Measurements from ENCODE around the gene MRPL23.
"Not testable (repeated sequence)": the region's sequence is repeated elsewhere in the genome, so short reads cannot be mapped to it uniquely, and the experiment has no call there.

MRPL23 gene

DNA sequence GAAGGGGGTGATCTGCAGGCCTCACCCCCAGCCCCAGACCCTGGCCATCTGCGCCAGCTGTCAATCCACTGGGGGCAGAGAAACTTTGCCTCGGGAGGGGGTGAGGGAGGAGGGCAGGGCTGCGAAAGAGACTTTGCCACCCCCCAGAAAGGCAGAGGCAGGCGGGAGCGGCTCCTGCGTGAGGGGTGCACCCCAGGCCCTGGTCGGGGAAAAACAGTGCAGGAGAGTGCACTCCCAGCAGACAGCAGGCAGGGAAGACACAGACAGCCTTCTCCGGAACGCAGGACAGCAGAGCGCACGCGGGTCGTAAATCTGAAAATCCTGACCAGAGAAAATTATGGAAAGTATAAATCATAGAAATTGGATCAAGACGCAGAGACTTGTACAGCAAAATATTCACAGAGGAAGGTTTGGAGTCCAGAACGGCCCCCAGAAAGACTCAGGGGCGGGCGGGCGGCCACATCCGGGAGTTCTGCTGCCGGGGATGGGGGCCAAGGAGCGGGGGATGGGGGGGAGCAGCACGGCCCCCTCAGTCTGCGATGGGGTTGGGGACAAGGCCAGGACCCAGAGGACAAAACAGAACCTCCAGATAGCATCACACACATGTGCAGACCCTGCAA is 8.0 kb upstream of the MRPL23 start:
- Histone ChIP-seq H3K27me3 (no peaks in the 10 kb centered on the region), H3K27ac (no peak overlapping the region), H4K20me1 (no peaks in the 10 kb centered on the region), H3K4me3 (no peak overlapping the region), H3K4me2 (0 out of 2 replicates have a peak overlapping the region, but pooled peaks have one; percentile 2), H3K9me3 (no peaks in the 10 kb centered on the region), H3K36me3 (no peaks in the 10 kb centered on the region), H3K9ac (no peak overlapping the region), H3K4me1 (peaks cover 51% of the 10 kb centered on the region)
- TF ChIP-seq Cebpa-rat (IDR thresholded peaks at IDR 0.05): no peak

DNA sequence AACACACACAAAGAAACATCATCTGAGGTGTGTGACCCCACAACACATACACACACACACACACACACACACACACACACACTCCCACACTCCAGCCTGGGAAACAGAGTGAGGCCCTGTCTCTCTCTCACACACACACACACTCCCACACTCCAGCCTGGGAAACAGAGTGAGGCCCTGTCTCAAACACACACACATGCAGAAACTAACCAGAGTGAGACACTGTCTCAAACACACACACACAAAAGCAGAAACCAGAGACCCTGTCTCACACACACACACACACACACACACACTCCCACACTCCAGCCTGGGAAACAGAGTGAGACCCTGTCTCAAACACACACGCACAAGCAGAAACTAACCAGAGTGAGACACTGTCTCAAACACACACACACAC is 7.3 kb upstream of the MRPL23 start:
- not testable (repeated sequence) for H4K20me1 ChIP-seq, H3K4me3 ChIP-seq, H3K9me3 ChIP-seq, H3K27ac ChIP-seq, H3K9ac ChIP-seq, H3K27me3 ChIP-seq, H3K4me2 ChIP-seq, H3K36me3 ChIP-seq
- H3K4me1 ChIP-seq: peaks cover 47% of the 10 kb centered on the region

DNA sequence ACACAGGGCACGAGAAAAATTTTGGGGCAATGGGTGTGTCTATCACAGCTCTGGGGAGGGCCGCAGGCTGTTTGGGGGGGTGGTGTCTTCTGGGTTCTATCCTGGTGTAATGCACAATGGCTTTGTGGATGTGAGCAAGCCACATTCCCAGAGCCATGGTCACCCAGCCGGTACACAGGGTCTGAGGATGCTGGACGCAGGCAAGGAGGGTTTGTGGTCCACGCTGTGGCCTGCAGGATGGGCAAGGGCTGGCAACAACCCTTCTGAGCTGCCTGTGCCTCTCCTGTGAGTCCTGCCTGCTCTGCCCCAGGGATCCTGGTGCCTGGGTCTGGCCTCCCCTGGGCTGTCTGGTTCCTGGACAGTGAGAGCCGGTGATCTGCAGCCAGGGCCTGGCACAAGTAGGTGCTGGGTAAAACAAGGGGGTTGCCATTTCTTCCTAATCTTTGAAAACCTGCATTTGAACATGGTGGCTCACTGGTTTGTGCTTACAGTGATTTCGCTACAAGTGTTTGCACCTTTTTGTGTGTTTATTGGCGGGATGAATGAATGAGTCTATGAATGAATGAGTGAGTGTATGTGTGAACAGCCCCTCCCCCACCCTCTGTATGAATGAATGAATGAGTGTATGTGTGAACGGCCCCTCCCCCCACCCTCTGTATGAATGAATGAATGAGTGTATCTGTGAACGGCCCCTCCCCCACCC is 4.4 kb upstream of the MRPL23 start:
- H3K4me1 ChIP-seq: peaks cover 32% of the 10 kb centered on the region
- H4K20me1 ChIP-seq: no peaks in the 10 kb centered on the region
- no peak for TF ChIP-seq Cebpa-rat (IDR thresholded peaks at IDR 0.05)
- H3K4me3 ChIP-seq: no peak overlapping the region
- no peaks in the 10 kb centered on the region for H3K36me3 ChIP-seq
- no peaks in the 10 kb centered on the region for H3K9me3 ChIP-seq
- peak overlapping the region; percentile 34 for H3K4me2 ChIP-seq
- no peak overlapping the region for H3K9ac ChIP-seq
- H3K27ac ChIP-seq: no peak overlapping the region
- H3K27me3 ChIP-seq: no peaks in the 10 kb centered on the region

DNA sequence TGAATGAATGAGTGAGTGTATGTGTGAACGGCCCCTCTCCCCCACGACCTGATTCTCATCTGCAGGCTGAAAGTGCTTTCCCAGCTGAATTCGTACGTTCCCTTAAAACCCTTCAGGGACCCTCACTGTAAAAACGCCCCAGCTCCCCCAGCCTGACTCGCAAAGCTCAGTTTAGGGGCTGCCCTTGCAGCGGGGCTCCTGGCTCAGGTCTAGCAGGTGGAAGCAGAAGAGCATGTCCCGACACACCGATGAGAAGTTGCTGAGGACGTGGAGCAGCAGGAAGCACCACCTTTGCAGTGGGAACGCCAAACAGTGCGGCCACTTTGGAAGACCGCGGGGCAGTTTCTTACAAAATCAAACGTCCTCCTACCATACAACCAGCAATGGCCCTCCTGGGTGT is 3.6 kb upstream of the MRPL23 start:
- Histone ChIP-seq H3K36me3 (no peaks in the 10 kb centered on the region), H3K9me3 (no peaks in the 10 kb centered on the region), H3K4me3 (no peak overlapping the region), H3K27me3 (no peaks in the 10 kb centered on the region), H3K4me2 (peak overlapping the region; percentile 35), H3K27ac (no peak overlapping the region), H3K9ac (no peak overlapping the region), H4K20me1 (no peaks in the 10 kb centered on the region), H3K4me1 (peaks cover 25% of the 10 kb centered on the region)
- no peak for TF ChIP-seq Cebpa-rat (IDR thresholded peaks at IDR 0.05)

DNA sequence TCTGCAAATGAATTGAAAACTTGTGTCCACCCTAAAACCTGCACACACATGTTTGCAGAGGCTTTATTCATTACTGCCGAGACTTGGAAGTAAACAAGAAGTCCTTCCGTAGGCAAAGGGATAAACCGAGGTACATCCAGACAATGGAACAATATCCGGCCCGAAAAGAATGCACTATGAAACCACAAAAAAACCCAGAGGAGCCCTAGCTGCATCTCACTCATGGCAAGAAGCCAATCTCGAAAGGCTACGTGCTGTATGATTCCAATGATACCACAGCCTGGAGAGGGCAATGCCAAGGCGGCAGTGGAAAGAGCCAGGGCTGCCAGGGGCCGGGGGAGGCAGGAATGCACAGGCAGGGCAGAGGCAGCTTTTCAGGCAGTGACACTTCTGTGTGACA is 3.2 kb upstream of the MRPL23 start:
- Histone ChIP-seq H3K4me3 (no peak overlapping the region), H3K4me1 (peaks cover 21% of the 10 kb centered on the region), H3K27ac (no peak overlapping the region), H3K9ac (no peak overlapping the region), H3K36me3 (no peaks in the 10 kb centered on the region), H3K4me2 (peak overlapping the region; percentile 35), H3K27me3 (no peaks in the 10 kb centered on the region), H4K20me1 (no peaks in the 10 kb centered on the region), H3K9me3 (no peaks in the 10 kb centered on the region)
- TF ChIP-seq Cebpa-rat (IDR thresholded peaks at IDR 0.05): no peak

DNA sequence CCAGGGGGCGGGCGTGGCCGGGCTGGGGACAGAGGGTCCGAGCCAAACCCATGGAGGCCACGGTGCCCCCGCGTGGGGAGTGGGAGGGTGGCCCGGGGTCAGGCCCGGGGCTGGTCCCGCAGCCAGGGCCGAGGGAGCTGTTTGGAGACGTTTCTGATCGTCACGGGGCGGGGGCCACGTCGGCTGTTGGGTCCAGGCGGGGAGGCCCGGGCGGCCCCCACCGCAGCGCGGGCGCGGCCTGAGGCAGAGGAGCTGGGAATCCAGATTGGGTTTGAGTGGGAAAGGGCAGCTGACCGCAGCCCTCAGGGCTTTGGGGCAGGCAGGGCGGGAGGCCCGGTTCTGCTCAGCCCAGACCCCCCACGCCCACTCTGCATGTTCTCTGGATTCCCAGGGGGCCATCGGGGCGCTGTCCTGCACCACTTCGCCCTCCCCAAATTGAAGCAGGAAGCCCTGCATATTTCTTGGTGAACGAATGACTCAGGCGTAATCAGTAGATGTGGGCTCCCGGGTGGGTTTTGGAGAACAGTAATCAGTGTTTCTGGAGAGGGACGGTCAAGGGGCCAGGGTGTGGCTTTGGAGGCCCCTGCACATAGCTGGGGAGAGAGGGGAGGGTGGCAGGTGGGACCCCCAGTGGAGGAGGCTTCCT is 583 bp downstream of the MRPL23 start:
- no peak overlapping the region for H3K4me3 ChIP-seq
- no peak for TF ChIP-seq Cebpa-rat (IDR thresholded peaks at IDR 0.05)

DNA sequence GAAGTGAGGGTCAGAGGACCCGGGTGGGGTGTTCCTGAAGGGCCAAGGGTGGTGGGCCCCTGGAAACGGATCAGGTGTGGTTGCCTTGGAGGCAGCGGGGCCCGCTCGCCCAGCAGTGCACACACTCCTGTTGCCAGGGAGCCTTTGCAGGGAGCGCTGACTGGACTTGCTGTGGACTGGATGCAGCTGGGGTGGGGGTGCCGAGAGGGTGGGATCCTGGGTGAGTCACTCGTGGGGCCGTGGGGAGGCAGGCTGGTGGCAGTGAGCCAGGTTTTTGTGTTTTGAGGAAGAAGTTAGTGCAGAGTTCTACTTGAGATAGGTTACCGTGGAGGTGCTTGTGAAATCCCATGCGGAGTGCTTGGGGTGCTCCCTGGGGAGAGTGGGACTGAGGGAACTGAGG is 1.3 kb downstream of the MRPL23 start:
- Histone ChIP-seq H3K4me2 (no peak overlapping the region), H4K20me1 (no peaks in the 10 kb centered on the region), H3K9ac (no peak overlapping the region), H3K36me3 (no peaks in the 10 kb centered on the region), H3K4me1 (peaks cover 10% of the 10 kb centered on the region), H3K27ac (no peak overlapping the region), H3K4me3 (no peak overlapping the region), H3K27me3 (no peaks in the 10 kb centered on the region), H3K9me3 (no peaks in the 10 kb centered on the region)
- TF ChIP-seq Cebpa-rat (IDR thresholded peaks at IDR 0.05): no peak

More for the DNA sequence above, 583 bp downstream of the MRPL23 start:
- no peaks in the 10 kb centered on the region for H4K20me1 ChIP-seq
- H3K9me3 ChIP-seq: no peaks in the 10 kb centered on the region
- no peaks in the 10 kb centered on the region for H3K27me3 ChIP-seq
- H3K27ac ChIP-seq: no peak overlapping the region
- H3K4me2 ChIP-seq: no peak overlapping the region
- H3K36me3 ChIP-seq: no peaks in the 10 kb centered on the region
- peaks cover 11% of the 10 kb centered on the region for H3K4me1 ChIP-seq
- H3K9ac ChIP-seq: no peak overlapping the region

DNA sequence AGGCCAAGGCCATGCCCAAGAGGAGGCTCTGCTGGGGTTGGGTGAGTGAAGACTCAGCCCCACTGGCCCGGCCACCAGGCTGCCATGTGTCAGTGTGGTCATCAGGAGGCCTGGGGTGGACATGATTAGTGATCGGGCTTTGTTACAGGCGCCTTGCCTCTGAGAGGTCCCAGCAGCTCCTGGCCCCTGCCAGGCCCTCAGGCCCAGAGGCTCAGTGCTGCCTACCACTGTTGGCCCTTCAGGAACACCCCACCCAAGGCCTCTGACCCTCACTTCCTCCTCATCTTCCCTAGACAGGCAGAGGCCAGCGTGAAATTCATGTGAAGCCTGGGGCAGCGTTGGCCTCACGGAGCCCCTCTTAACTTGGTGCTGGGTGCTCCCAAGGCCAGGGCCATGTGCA is 2.2 kb downstream of the MRPL23 start:
- no peaks in the 10 kb centered on the region for H4K20me1 ChIP-seq
- no peaks in the 10 kb centered on the region for H3K36me3 ChIP-seq
- H3K27me3 ChIP-seq: no peaks in the 10 kb centered on the region
- no peak overlapping the region for H3K4me2 ChIP-seq
- H3K4me3 ChIP-seq: no peak overlapping the region
- no peak overlapping the region for H3K9ac ChIP-seq
- H3K9me3 ChIP-seq: no peaks in the 10 kb centered on the region
- no peak for TF ChIP-seq Cebpa-rat (IDR thresholded peaks at IDR 0.05)
- H3K27ac ChIP-seq: no peak overlapping the region
- peaks cover under 1% of the 10 kb centered on the region for H3K4me1 ChIP-seq

DNA sequence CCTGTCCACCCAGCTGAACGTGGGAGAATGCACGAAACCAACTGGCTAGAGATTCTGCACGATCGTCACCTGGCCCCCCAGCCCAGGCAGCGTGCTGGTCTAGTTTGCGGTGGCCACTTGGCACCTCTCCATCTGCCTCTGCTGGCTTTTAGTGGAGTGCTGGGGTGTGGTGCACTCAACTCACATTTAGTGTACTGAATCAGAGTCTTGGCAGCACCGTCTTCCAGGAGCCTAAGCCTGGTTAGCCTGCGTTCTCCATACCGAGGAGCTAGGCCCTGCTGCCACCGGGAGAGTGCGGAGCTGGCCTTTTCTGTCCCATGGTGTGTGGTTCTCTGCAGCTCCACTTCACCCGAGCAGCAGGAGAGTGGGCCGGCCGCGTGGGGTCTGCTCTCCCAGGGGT is 2.8 kb downstream of the MRPL23 start:
- H3K9ac ChIP-seq: no peak overlapping the region
- no peak overlapping the region for H3K27ac ChIP-seq
- H3K36me3 ChIP-seq: no peaks in the 10 kb centered on the region
- H3K27me3 ChIP-seq: no peaks in the 10 kb centered on the region
- no peaks in the 10 kb centered on the region for H3K9me3 ChIP-seq
- no peaks in the 10 kb centered on the region for H4K20me1 ChIP-seq
- no peak overlapping the region for H3K4me2 ChIP-seq
- no peaks in the 10 kb centered on the region for H3K4me1 ChIP-seq
- no peak for TF ChIP-seq Cebpa-rat (IDR thresholded peaks at IDR 0.05)
- H3K4me3 ChIP-seq: no peak overlapping the region

DNA sequence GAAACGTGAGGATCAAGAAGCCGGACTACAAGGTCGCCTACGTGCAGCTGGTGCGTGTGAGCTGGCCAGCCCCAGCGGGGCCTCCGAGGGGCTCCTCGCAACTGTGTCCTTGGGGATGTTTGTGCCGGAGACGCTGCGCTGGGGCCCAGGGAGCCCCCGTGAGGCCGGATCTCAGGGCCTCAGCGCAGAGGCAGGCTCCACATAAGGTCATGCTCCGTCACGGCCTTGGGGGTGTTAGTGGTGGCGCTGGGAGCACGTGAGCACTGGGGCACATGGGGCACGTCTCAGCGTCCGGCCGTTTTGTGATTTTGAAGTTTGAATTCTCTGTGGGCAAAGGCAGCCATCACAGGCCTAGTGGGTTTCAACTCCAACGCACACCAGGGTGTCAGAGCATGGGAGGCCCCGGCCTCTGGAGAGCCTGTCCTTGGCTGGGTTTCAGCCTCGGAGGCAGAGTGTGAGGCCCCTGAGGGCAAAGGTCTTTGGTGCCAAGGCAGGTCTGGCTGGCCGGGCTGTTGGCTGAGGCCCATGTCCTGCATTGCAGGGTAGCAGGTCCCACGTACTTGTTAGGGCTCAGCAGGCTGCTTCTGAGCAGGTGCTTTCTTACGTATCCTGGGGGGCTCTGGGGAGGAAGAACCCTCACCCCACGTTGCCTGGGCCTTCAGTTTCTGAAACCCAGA is 5.8 kb downstream of the MRPL23 start:
- H3K36me3 ChIP-seq: no peaks in the 10 kb centered on the region
- H3K9ac ChIP-seq: no peak overlapping the region
- no peaks in the 10 kb centered on the region for H3K27me3 ChIP-seq
- no peaks in the 10 kb centered on the region for H3K4me1 ChIP-seq
- no peak overlapping the region for H3K4me2 ChIP-seq
- H3K4me3 ChIP-seq: no peak overlapping the region
- H4K20me1 ChIP-seq: no peaks in the 10 kb centered on the region
- no peak for TF ChIP-seq Cebpa-rat (IDR thresholded peaks at IDR 0.05)
- H3K27ac ChIP-seq: no peak overlapping the region
- H3K9me3 ChIP-seq: no peaks in the 10 kb centered on the region
